OCI-LY7 (cell line): Measurements from ENCODE around the gene TJP3. TPM values are rescaled to one million over a fixed set of nuclear protein-coding genes. Genes with fewer than 3 reads are reported as not detected.

Experiments used
- BruUV-seq: library from RNA; stranded (reverse); fragments of 400-500 nt; replicated peaks from 2 replicates; lab custom pipeline; 2021; lab: Mats Ljungman, UMichigan
- CTCF ChIA-PET: fragments of 300-600 bp; sonication (Branson Sonifier 250); formaldehyde crosslinking; loops from one replicate; lab custom pipeline; 2022; ENCODE audit warnings: antibody characterized with exemption; ENCODE audit not compliant: unreplicated experiment; lab: Charles Lee
- POLR2A ChIA-PET: fragments of 300-600 bp; sonication (Branson Sonifier 250); formaldehyde crosslinking; loops from one replicate; lab custom pipeline; 2022; ENCODE audit warnings: antibody characterized with exemption; lab: Charles Lee
- DNase-seq: peaks from one replicate; pipeline ENCODE4 v3.0.0-alpha.2; 2015; ENCODE audit warnings: low spot score
- H2AFZ ChIP-seq: fragments of 200-600 bp; sonication (generic), shearing (Covaris generic); 2 replicates; pipeline ENCODE4 v1.6.1; 2014; ENCODE audit warnings: mild to moderate bottlenecking, antibody characterized with exemption, low read length, moderate library complexity
- H3K27ac ChIP-seq: fragments of 200-600 bp; sonication (generic); 2 replicates; pipeline ENCODE4 v1.5.1; 2014; ENCODE audit warnings: mixed run types, low read depth, mild to moderate bottlenecking, moderate library complexity, low read length, inconsistent platforms; ENCODE audit not compliant: poor library complexity, severe bottlenecking
- H3K36me3 ChIP-seq: fragments of 200-600 bp; sonication (generic); 2 replicates; pipeline ENCODE4 v1.6.1; 2014; ENCODE audit warnings: mild to moderate bottlenecking, antibody characterized with exemption, low read length, moderate library complexity, mixed read lengths; ENCODE audit not compliant: insufficient read depth
- H3K4me1 ChIP-seq: fragments of 200-600 bp; sonication (generic); 2 replicates; pipeline ENCODE4 v1.5.1; 2014; ENCODE audit warnings: mild to moderate bottlenecking, low read length; ENCODE audit not compliant: insufficient read depth, poor library complexity, severe bottlenecking
- H3K4me2 ChIP-seq: fragments of 200-600 bp; sonication (generic); 2 replicates; pipeline ENCODE4 v1.6.1; 2014; ENCODE audit warnings: mild to moderate bottlenecking, low read length
- H3K4me3 ChIP-seq: fragments of 200-600 bp; sonication (generic); 2 replicates; pipeline ENCODE4 v1.5.1; 2014; ENCODE audit warnings: mild to moderate bottlenecking, low read depth, low read length; ENCODE audit not compliant: poor library complexity, severe bottlenecking
- H3K79me2 ChIP-seq: fragments of 200-600 bp; sonication (generic); 2 replicates; pipeline ENCODE4 v1.6.1; 2016; ENCODE audit warnings: low read depth, mild to moderate bottlenecking, low read length, moderate library complexity, mixed read lengths; ENCODE audit not compliant: insufficient read depth
- H3K9me2 ChIP-seq: fragments of 200-600 bp; sonication (generic); 2 replicates; pipeline ENCODE4 v1.6.1; 2016; ENCODE audit warnings: mild to moderate bottlenecking, low read length, mixed read lengths; ENCODE audit not compliant: insufficient read depth
- H3K9me3 ChIP-seq: fragments of 200-600 bp; sonication (generic); 2 replicates; pipeline ENCODE4 v1.6.1; 2014; ENCODE audit warnings: mild to moderate bottlenecking, mixed run types, low read length, mixed read lengths
- H4K20me1 ChIP-seq: fragments of 200-600 bp; sonication (generic); 2 replicates; pipeline ENCODE4 v1.6.1; 2014; ENCODE audit warnings: mild to moderate bottlenecking, antibody characterized with exemption, low read length, moderate library complexity, mixed read lengths; ENCODE audit not compliant: insufficient read depth
- CTCF ChIP-seq: fragments of 200-600 bp; sonication (generic); conservative IDR thresholded peaks from 2 replicates; pipeline ENCODE4 v1.5.1; 2014; ENCODE audit warnings: mild to moderate bottlenecking, antibody characterized with exemption, low read length, moderate library complexity, mixed read lengths
- EZH2phosphoT487 ChIP-seq: fragments of 200-600 bp; sonication (generic); IDR thresholded peaks from 2 replicates; pipeline ENCODE4 v1.6.1; 2018; ENCODE audit warnings: low read depth, borderline replicate concordance, mild to moderate bottlenecking, mixed run types, antibody characterized with exemption, low read length, moderate library complexity, mixed read lengths
- intact Hi-C: fragments of 100-400 bp; cut with micrococcal nuclease; formaldehyde crosslinking; loops from one replicate; pipeline ENCODE4 v1.10.0; 2022; ENCODE audit not compliant: unreplicated experiment
- total RNA-seq, 2 experiments: library from RNA; depleted of rRNA in 1 of 2; stranded (reverse); fragments of >200 nt in 1 of 2; shearing (Covaris generic) in 1 of 2; gene quantifications; 2 replicates each; pipeline ENCODE4 v1.2.3, GENCODE V29; 2014 to 2022

TJP3 gene
- total RNA-seq, 2 experiments from 2014 or later, result 0.69 to 1.8 TPM

GRCh38 chr19:3671680-3672574, 36.3 kb upstream of the TJP3 start:
- 0 out of 2 replicates have a peak, but pooled peaks cover 4% of the 10 kb centered on the region for H4K20me1 ChIP-seq
- no peak overlapping the region for H3K27ac ChIP-seq
- ChIA-PET CTCF (no interaction called here), POLR2A (no interaction called here)
- no peaks in the 10 kb centered on the region for H3K36me3 ChIP-seq
- H3K9me2 ChIP-seq, result no peaks in the 10 kb centered on the region
- intact Hi-C loops, result no loop called here
- H3K4me1 ChIP-seq, result peaks cover 9% of the 10 kb centered on the region
- no peak overlapping the region for H2AFZ ChIP-seq
- no peak for DNase-seq
- TF ChIP-seq EZH2phosphoT487, result no peak
- H3K79me2 ChIP-seq, result no peaks in the 10 kb centered on the region
- H3K9me3 ChIP-seq, result no peaks in the 10 kb centered on the region
- no peak overlapping the region for H3K4me2 ChIP-seq
- H3K4me3 ChIP-seq, result no peak overlapping the region
- no TSS peak for BruUV-seq

GRCh38 chr19:3672575-3672948, 35.6 kb upstream of the TJP3 start:
- intact Hi-C loops, result no loop called here
- Histone ChIP-seq H3K36me3 (no peaks in the 10 kb centered on the region), H3K4me1 (peaks cover 9% of the 10 kb centered on the region), H3K4me2 (no peak overlapping the region), H3K27ac (no peak overlapping the region), H3K9me2 (no peaks in the 10 kb centered on the region), H3K79me2 (no peaks in the 10 kb centered on the region), H3K9me3 (no peaks in the 10 kb centered on the region), H3K4me3 (no peak overlapping the region), H4K20me1 (0 out of 2 replicates have a peak, but pooled peaks cover 4% of the 10 kb centered on the region), H2AFZ (no peak overlapping the region)
- no TSS peak for BruUV-seq
- DNase-seq, result no peak
- ChIA-PET POLR2A (no interaction called here), CTCF (no interaction called here)
- no peak for TF ChIP-seq EZH2phosphoT487
- no peak for TF ChIP-seq CTCF

- POLR2A ChIA-PET, result no interaction called here
- DNase-seq, result no peak
- TF ChIP-seq CTCF (no peak), EZH2phosphoT487 (no peak)
- H3K4me2 ChIP-seq, result no peak overlapping the region
- peaks cover 9% of the 10 kb centered on the region for H3K4me1 ChIP-seq
- H2AFZ ChIP-seq, result no peak overlapping the region
- 0 out of 2 replicates have a peak, but pooled peaks cover 4% of the 10 kb centered on the region for H4K20me1 ChIP-seq
- BruUV-seq, result no TSS peak
- CTCF ChIA-PET, result no interaction called here
- H3K9me2 ChIP-seq, result no peaks in the 10 kb centered on the region
- no peak overlapping the region for H3K27ac ChIP-seq
- intact Hi-C loops, result no loop called here
- no peak overlapping the region for H3K4me3 ChIP-seq
- no peaks in the 10 kb centered on the region for H3K9me3 ChIP-seq
- H3K79me2 ChIP-seq, result no peaks in the 10 kb centered on the region
- no peaks in the 10 kb centered on the region for H3K36me3 ChIP-seq
Measured at GRCh38 chr19:3672993-3673392, 35.2 kb upstream of the TJP3 start.
